GM21360 (cell line): Measurements from ENCODE around the gene ADCY5.

Source experiments
- ATAC-seq: cut with Tn5 transposase; IDR thresholded peaks from one replicate; pipeline ENCODE4 v1.9.1; 2021; ENCODE audit warnings: mild to moderate bottlenecking, moderate library complexity; ENCODE audit not compliant: unreplicated experiment

Gene ADCY5

GRCh38 chr3:123372686-123373473 is 76.0 kb downstream of the ADCY5 start:
- ATAC-seq, result no peak

GRCh38 chr3:123371859-123372685 is 76.8 kb downstream of the ADCY5 start:
- ATAC-seq, result no peak

GRCh38 chr3:123371426-123371825 is 77.5 kb downstream of the ADCY5 start:
- no peak for ATAC-seq

GRCh38 chr3:123370819-123371218 is 78.1 kb downstream of the ADCY5 start:
- ATAC-seq, result no peak

GRCh38 chr3:123369085-123369484 is 79.8 kb downstream of the ADCY5 start:
- ATAC-seq, result no peak

- no peak for ATAC-seq
Observed at GRCh38 chr3:123367467-123368154, 81.3 kb downstream of the ADCY5 start.

- no peak for ATAC-seq
Observed at GRCh38 chr3:123365450-123366143, 83.3 kb downstream of the ADCY5 start.

GRCh38 chr3:123361071-123361470 is 87.8 kb downstream of the ADCY5 start:
- ATAC-seq, result no peak

- ATAC-seq, result no peak
Observed at GRCh38 chr3:123357275-123357674, 91.6 kb downstream of the ADCY5 start.

GRCh38 chr3:123353850-123354233 is 95.0 kb downstream of the ADCY5 start:
- no peak for ATAC-seq

- ATAC-seq, result no peak
Observed at GRCh38 chr3:123353227-123353849, 95.6 kb downstream of the ADCY5 start.

GRCh38 chr3:123352134-123352554 is 96.7 kb downstream of the ADCY5 start:
- no peak for ATAC-seq

GRCh38 chr3:123351501-123351900 is 97.4 kb downstream of the ADCY5 start:
- ATAC-seq, result no peak

- ATAC-seq, result no peak
Observed at GRCh38 chr3:123350971-123351370, 97.9 kb downstream of the ADCY5 start.

GRCh38 chr3:123349566-123350435 is 99.1 kb downstream of the ADCY5 start:
- ATAC-seq, result no peak

GRCh38 chr3:123349201-123349535 is 99.7 kb downstream of the ADCY5 start:
- ATAC-seq, result no peak

GRCh38 chr3:123348471-123349200 is 100.3 kb downstream of the ADCY5 start:
- no peak for ATAC-seq

GRCh38 chr3:123347691-123348264 is 101.1 kb downstream of the ADCY5 start:
- ATAC-seq, result no peak

- ATAC-seq, result no peak
Observed at GRCh38 chr3:123347205-123347604, 101.7 kb downstream of the ADCY5 start.
